ENCODE data around the gene SMG7. TPM values are rescaled to one million over a fixed set of nuclear protein-coding genes. Genes with fewer than 3 reads are reported as not detected.

Gene SMG7
- total and polyA plus RNA-seq, 2 of the 4 experiments (the other 2 are of a cell fraction) = 18.1 to 22.6 TPM

DNA sequence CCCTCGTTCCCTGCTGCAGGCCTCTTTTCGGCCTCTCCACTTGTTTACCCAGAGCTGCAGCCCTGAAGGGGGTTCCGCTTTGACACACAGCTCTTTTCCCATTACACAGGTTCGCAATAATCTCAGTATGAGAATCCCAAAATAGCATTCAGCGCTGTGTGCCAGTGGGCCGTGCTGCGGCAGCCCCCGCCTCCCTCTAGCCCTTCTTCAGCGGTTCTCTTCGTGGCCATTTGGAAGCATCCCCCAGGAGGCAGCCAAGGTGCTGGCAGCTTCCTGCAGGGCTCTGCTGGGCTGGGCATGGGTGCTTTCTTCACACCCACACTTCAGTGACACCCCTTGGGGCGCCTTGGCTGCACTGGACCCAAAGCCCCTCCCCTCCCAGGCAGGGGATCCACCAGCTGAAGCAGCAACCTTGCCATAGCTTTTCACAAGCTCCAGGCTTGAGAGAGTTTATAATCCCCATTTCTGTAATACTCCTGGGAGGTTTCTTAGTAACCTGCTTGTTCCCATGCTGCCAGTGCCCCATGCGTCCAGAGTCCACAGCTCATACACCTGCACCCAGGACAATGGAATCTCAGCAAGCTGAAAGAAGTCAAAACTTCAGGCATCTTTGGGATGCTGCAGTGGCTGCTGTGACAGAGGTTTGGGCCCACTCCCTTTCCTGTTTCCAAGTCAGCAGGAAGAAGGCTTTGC lies 109.9 kb downstream of the SMG7 start:
- Histone ChIP-seq H3K4ac (ENCODE audit: low read depth, low read length) (no peak overlapping the region), H3K27me3 (ENCODE audit: control insufficient read depth, insufficient read depth, low read length) (peaks cover 4% of the 10 kb centered on the region; the same call in 1 of the 2 replicates), H3K23ac (ENCODE audit: low read depth, low read length) (no peak overlapping the region), H4K20me1 (ENCODE audit: insufficient read depth, low read length) (no peaks in the 10 kb centered on the region), H3K27ac (ENCODE audit: insufficient read depth, low read length) (no peak overlapping the region), H3K79me1 (ENCODE audit: low read depth in 1 of 2, low read length in 2 of 2) (no peaks in the 10 kb centered on the region), H3K18ac (ENCODE audit: low read depth, low read length) (no peak overlapping the region), H2BK15ac (ENCODE audit: low read depth, low read length) (no peak overlapping the region), H3K9me1 (ENCODE audit: insufficient read depth, low read length) (0 out of 2 replicates have a peak, but pooled peaks cover 3% of the 10 kb centered on the region), H3K4me1 (ENCODE audit: control insufficient read depth, insufficient read depth, low read length) (0 out of 2 replicates have a peak, but pooled peaks cover 4% of the 10 kb centered on the region), H3K4me2 (ENCODE audit: low read depth, low read length) (no peak overlapping the region), H2BK120ac (ENCODE audit: low read depth, low read length) (no peak overlapping the region), H3K9me3 (ENCODE audit: control insufficient read depth, insufficient read depth, low read length) (no peaks in the 10 kb centered on the region), H3K4me3 (ENCODE audit: insufficient read depth, low read depth, low read length) (no peak overlapping the region), H4K5ac (ENCODE audit: low read depth, low read length) (no peak overlapping the region), H4K8ac (ENCODE audit: low read depth in 2 of 2, low read length in 2 of 2) (no peak overlapping the region), H2AFZ (replicated peaks; ENCODE audit: low read length, poor library complexity) (no peak overlapping the region), H3K56ac (ENCODE audit: extremely low read depth, insufficient read depth, low read length) (no peak overlapping the region), H3K36me3 (ENCODE audit: control insufficient read depth, insufficient read depth, low read length) (no peaks in the 10 kb centered on the region), H2AK5ac (ENCODE audit: low read depth, low read length) (no peak overlapping the region), H2AK9ac (replicated peaks; ENCODE audit: low read depth, low read length, poor library complexity) (no peak overlapping the region), H2BK5ac (ENCODE audit: low read depth, low read length, poor library complexity, severe bottlenecking) (no peak overlapping the region), H3K14ac (replicated peaks; ENCODE audit: low read depth, low read length) (no peak overlapping the region), H3K9ac (ENCODE audit: low read depth, low read length) (no peak overlapping the region), H4K91ac (ENCODE audit: insufficient read depth, low read depth, low read length) (no peak overlapping the region; the same call in 1 of the 2 replicates), H2BK20ac (ENCODE audit: low read depth, low read length) (no peak overlapping the region)
- DNase-seq (no peak), ATAC-seq (ENCODE audit: low read depth) (no peak)
- dilution Hi-C loops (cut with HindIII; ENCODE audit: low sequenced_read_pairs, unreplicated experiment) = no loop called here
- TF ChIP-seq NFE2L2 (IDR thresholded peaks at IDR 0.05; ENCODE audit: low read depth, low read length) (no peak), ELK1 (IDR thresholded peaks at IDR 0.05; ENCODE audit: borderline replicate concordance, low read depth, low read length) (no peak), SMC3 (IDR thresholded peaks at IDR 0.05; ENCODE audit: low read depth, low read length) (no peak), MAZ (IDR thresholded peaks at IDR 0.05; ENCODE audit: borderline replicate concordance, low read depth, low read length) (no peak), RAD21 (IDR thresholded peaks at IDR 0.05; ENCODE audit: low read length) (no peak), MAFK (IDR thresholded peaks at IDR 0.05; ENCODE audit: low read depth, low read length) (no peak), MXI1 (IDR thresholded peaks at IDR 0.05; ENCODE audit: borderline replicate concordance, low read depth, low read length) (no peak), POLR2A (IDR thresholded peaks at IDR 0.05; ENCODE audit: low read depth, low read length) (no peak)
- 95% methylated on average over 5 of the region's 12 CpGs; no CpG with 5 or more reads in 1 of the 2 experiments for WGBS, 2 experiments (ENCODE audit: extremely low coverage in 2 of 2, insufficient read length in 1 of 2)
- in situ Hi-C loops (cut with MboI; ENCODE audit: low sequenced_read_pairs) = no loop called here
- CTCF ChIA-PET = no interaction called here
- intact Hi-C loops (cut with micrococcal nuclease) = no loop called here
- no TSS peak for BruUV-seq (replicated peaks)
- POLR2A ChIA-PET (ENCODE audit: unreplicated experiment) = no interaction called here

All from IMR-90 (cell line).